Measurements from ENCODE around the gene ADD1. TPM values are rescaled to one million over a fixed set of nuclear protein-coding genes. Genes with fewer than 3 reads are reported as not detected.

The ADD1 gene
- total RNA-seq, 1 donor from 2014 or later, result 240 TPM

GRCh38 chr4:2837904-2838496 is 5.6 kb upstream of the ADD1 start:
- Mint-ChIP-seq H3K9me3 (ENCODE audit: low read depth) (peaks cover 3% of the 10 kb centered on the region), H3K4me1 (ENCODE audit: low read depth) (peaks cover 20% of the 10 kb centered on the region), H3K4me3 (ENCODE audit: unreplicated experiment) (no peak overlapping the region), H3K27ac (ENCODE audit: unreplicated experiment) (peak overlapping the region; percentile 73), H3K36me3 (ENCODE audit: low read depth) (peaks cover 10% of the 10 kb centered on the region), H3K27me3 (ENCODE audit: low read depth) (no peaks in the 10 kb centered on the region)
- no peak for TF ChIP-seq CTCF (IDR thresholded peaks at IDR 0.05)
- no peak for DNase-seq (ENCODE audit: low spot score)

DNA sequence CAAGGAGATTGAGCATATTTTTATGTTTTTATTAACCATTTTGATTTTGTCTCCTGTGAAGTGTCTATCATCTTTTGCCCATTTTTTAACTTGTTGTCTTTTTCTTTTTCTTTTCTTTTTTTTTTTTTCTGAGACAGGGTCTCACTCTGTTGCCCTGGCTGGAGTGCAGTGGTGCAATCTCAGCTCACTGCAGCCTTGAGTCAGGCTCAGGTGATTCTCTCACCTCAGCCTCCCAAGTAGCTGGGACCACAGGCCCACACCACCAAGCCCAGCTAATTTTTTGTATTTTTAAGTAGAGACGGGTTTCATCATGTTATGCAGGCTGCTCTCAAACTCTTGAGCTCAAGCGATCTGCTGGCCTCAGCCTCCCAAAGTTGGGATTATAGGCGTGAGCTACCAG is 4.6 kb upstream of the ADD1 start:
- peaks cover 3% of the 10 kb centered on the region for H3K9me3 Mint-ChIP-seq (ENCODE audit: low read depth)
- no peak for DNase-seq (ENCODE audit: low spot score)
- H3K27ac Mint-ChIP-seq (ENCODE audit: unreplicated experiment), result no peak overlapping the region
- peaks cover 5% of the 10 kb centered on the region for H3K36me3 Mint-ChIP-seq (ENCODE audit: low read depth)
- H3K27me3 Mint-ChIP-seq (ENCODE audit: low read depth), result no peaks in the 10 kb centered on the region
- H3K4me3 Mint-ChIP-seq (ENCODE audit: unreplicated experiment), result no peak overlapping the region
- peaks cover 22% of the 10 kb centered on the region for H3K4me1 Mint-ChIP-seq (ENCODE audit: low read depth)
- TF ChIP-seq CTCF (IDR thresholded peaks at IDR 0.05), result no peak

DNA sequence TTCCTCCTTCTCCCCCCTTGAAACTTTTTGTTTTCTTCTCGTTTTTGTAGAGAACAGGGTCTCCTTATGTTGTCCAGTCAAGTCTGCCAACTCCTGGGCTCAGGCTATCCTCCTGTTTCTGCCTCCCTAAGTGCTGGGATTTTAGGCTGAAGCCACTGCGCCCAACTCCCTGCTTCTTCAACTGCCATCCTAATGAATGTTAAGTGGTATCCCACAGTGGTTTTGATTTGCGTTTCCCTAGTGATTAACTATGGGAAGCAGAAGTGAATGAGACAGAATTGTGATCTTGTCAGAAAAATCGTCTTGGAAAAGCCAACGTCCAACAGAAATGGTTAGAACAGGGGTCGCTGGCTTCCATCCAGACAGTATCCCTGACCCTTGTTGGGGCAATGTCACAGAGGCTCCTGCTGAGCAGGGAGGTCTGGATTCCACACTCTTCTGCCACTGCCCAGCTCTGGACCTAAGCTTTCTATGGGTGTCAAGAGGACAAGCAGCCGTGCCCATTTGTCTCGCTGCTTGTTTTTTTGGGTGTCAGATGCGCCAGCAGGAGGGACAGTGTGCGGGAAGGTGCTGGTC is 869 bp upstream of the ADD1 start:
- H3K27me3 Mint-ChIP-seq (ENCODE audit: low read depth), result no peaks in the 10 kb centered on the region
- H3K4me1 Mint-ChIP-seq (ENCODE audit: low read depth), result peaks cover 37% of the 10 kb centered on the region

DNA sequence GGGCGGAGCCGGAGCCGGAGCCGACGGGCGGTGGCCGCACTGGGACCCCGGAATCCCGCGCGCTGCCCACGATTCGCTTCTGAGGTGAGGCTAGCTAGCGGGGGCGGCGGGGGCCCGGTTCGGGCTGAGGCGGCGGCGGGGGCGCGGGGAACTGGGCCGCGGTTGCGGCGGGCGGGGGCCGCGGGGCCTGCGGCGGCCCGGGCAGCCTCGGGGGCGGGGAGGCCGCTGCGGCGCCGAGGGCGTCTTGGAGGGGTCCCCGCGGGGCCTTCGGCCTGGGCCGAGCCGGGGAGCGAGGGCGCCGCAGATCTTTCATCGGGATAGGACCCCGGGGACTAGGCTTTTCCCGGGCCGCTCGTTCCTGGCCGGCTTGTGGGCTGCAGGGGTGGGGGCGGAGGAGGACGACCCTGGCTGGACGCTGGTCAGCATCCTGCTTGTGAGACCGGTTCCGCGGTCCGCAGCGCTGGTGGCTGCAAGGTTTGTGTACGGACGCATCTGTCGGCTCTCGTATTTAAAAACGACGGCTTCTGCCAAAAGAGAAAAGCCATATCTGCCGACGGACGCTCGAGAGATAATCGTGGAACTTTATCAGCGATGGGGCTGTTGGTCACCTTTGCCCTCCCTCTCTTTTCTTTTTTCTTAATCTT is 419 bp downstream of the ADD1 start:
- DNase-seq (ENCODE audit: low spot score), result no peak
- Mint-ChIP-seq H3K9me3 (ENCODE audit: low read depth) (peaks cover 3% of the 10 kb centered on the region), H3K27ac (ENCODE audit: unreplicated experiment) (peak overlapping the region; percentile 86), H3K4me1 (ENCODE audit: low read depth) (peaks cover 42% of the 10 kb centered on the region), H3K36me3 (ENCODE audit: low read depth) (peaks cover 3% of the 10 kb centered on the region), H3K4me3 (ENCODE audit: unreplicated experiment) (peak overlapping the region; percentile 91), H3K27me3 (ENCODE audit: low read depth) (no peaks in the 10 kb centered on the region)
- TF ChIP-seq CTCF (IDR thresholded peaks at IDR 0.05), result no peak

More for the DNA sequence above, 869 bp upstream of the ADD1 start:
- peaks cover 5% of the 10 kb centered on the region for H3K36me3 Mint-ChIP-seq (ENCODE audit: low read depth)
- peak overlapping the region; percentile 76 for H3K4me3 Mint-ChIP-seq (ENCODE audit: unreplicated experiment)
- peak overlapping the region; percentile 65 for H3K27ac Mint-ChIP-seq (ENCODE audit: unreplicated experiment)
- no peak for DNase-seq (ENCODE audit: low spot score)
- TF ChIP-seq CTCF (IDR thresholded peaks at IDR 0.05), result no peak
- H3K9me3 Mint-ChIP-seq (ENCODE audit: low read depth), result peaks cover 3% of the 10 kb centered on the region

- no peaks in the 10 kb centered on the region for H3K9me3 Mint-ChIP-seq (ENCODE audit: low read depth)
- no peak overlapping the region for H3K4me3 Mint-ChIP-seq (ENCODE audit: unreplicated experiment)
- peaks cover 56% of the 10 kb centered on the region for H3K4me1 Mint-ChIP-seq (ENCODE audit: low read depth)
- H3K36me3 Mint-ChIP-seq (ENCODE audit: low read depth), result no peaks in the 10 kb centered on the region
- TF ChIP-seq CTCF (IDR thresholded peaks at IDR 0.05), result no peak
- DNase-seq (ENCODE audit: low spot score), result no peak
- H3K27ac Mint-ChIP-seq (ENCODE audit: unreplicated experiment), result peak overlapping the region; percentile 86
- no peaks in the 10 kb centered on the region for H3K27me3 Mint-ChIP-seq (ENCODE audit: low read depth)
These were observed 2.5 kb downstream of the ADD1 start for GRCh38 chr4:2846172-2846571.
